GM23338 (cell line): Measurements from ENCODE around the gene MAP3K4. TPM values are rescaled to one million over a fixed set of nuclear protein-coding genes. Genes with fewer than 3 reads are reported as not detected.

Source experiments
- ATAC-seq: fragments of 200-7000 bp; cut with Tn5 transposase; 3 replicates; pipeline ENCODE4 v1.9.1; 2020
- DNase-seq: peaks from one replicate; pipeline ENCODE4 v3.0.0-alpha.2; 2015; ENCODE audit warnings: low spot score
- H2AFZ ChIP-seq: fragments of 200-600 bp; sonication (generic); 2 replicates; pipeline ENCODE4 v1.8.0; 2016; ENCODE audit warnings: antibody characterized with exemption, mild to moderate bottlenecking, moderate library complexity
- H3F3A ChIP-seq: fragments of 200-600 bp; sonication (generic); replicated peaks from 2 replicates; pipeline ENCODE4 v1.8.0; 2017; ENCODE audit warnings: antibody characterized with exemption, mixed run types, low read depth
- H3K27ac ChIP-seq: fragments of 200-600 bp; sonication (generic); 2 replicates; pipeline ENCODE4 v1.6.1; 2016; ENCODE audit warnings: low read depth
- H3K27me3 ChIP-seq: fragments of 200-600 bp; sonication (generic); 2 replicates; pipeline ENCODE4 v1.8.0; 2016; ENCODE audit warnings: mild to moderate bottlenecking, mixed run types, moderate library complexity; ENCODE audit not compliant: insufficient read depth
- H3K36me3 ChIP-seq: fragments of 200-600 bp; sonication (generic); 2 replicates; pipeline ENCODE4 v1.8.0; 2016; ENCODE audit warnings: mild to moderate bottlenecking; ENCODE audit not compliant: insufficient read depth
- H3K4me1 ChIP-seq: fragments of 200-600 bp; sonication (generic); 2 replicates; pipeline ENCODE4 v1.8.0; 2016; ENCODE audit warnings: mild to moderate bottlenecking, moderate library complexity; ENCODE audit not compliant: insufficient read depth
- H3K4me2 ChIP-seq: fragments of 200-600 bp; sonication (generic); 2 replicates; pipeline ENCODE4 v1.7.1; 2017; ENCODE audit warnings: mixed run types
- H3K4me3 ChIP-seq: fragments of 200-600 bp; sonication (generic); 2 replicates; pipeline ENCODE4 v1.6.1; 2016; ENCODE audit warnings: mixed run types
- H3K79me2 ChIP-seq: fragments of 200-600 bp; sonication (generic); replicated peaks from 2 replicates; pipeline ENCODE4 v1.8.0; 2017; ENCODE audit warnings: mild to moderate bottlenecking; ENCODE audit not compliant: insufficient read depth
- H3K9me2 ChIP-seq: fragments of 200-600 bp; sonication (generic); 2 replicates; pipeline ENCODE4 v1.8.0; 2017; ENCODE audit not compliant: insufficient read depth
- H4K20me1 ChIP-seq: fragments of 200-600 bp; sonication (generic); replicated peaks from 2 replicates; pipeline ENCODE4 v1.8.0; 2017; ENCODE audit warnings: mild to moderate bottlenecking; ENCODE audit not compliant: insufficient read depth
- H3K27ac Mint-ChIP-seq: 2 replicates; pipeline ENCODE4 v1.8.0; 2020; ENCODE audit warnings: inconsistent platforms, mild to moderate bottlenecking, moderate library complexity, mixed read lengths
- H3K27me3 Mint-ChIP-seq: 3 replicates; pipeline ENCODE4 v1.8.0; 2022; ENCODE audit warnings: low read depth, mild to moderate bottlenecking, moderate library complexity, mixed read lengths, inconsistent platforms; ENCODE audit not compliant: insufficient read depth, poor library complexity
- H3K36me3 Mint-ChIP-seq: 3 replicates; pipeline ENCODE4 v1.8.0; 2021; ENCODE audit warnings: low read depth, mild to moderate bottlenecking, inconsistent platforms, moderate library complexity, mixed read lengths
- H3K4me1 Mint-ChIP-seq: 3 replicates; pipeline ENCODE4 v1.8.0; 2020; ENCODE audit warnings: mild to moderate bottlenecking, inconsistent platforms, mixed read lengths
- H3K4me3 Mint-ChIP-seq: 3 replicates; pipeline ENCODE4 v1.8.0; 2021; ENCODE audit warnings: moderate library complexity, mild to moderate bottlenecking, inconsistent platforms, mixed read lengths
- H3K9me3 Mint-ChIP-seq: 3 replicates; pipeline ENCODE4 v1.8.0; 2020; ENCODE audit warnings: moderate library complexity, mild to moderate bottlenecking, inconsistent platforms, mixed read lengths
- CREB1 ChIP-seq: fragments of 250-450 bp; sonication (Bioruptor Pico); IDR thresholded peaks from 2 replicates; pipeline ENCODE4 v1.5.0; 2020; ENCODE audit warnings: low read depth, mild to moderate bottlenecking, moderate library complexity
- EZH2 ChIP-seq: fragments of 200-600 bp; sonication (generic); IDR thresholded peaks from one replicate; pipeline ENCODE4 v1.8.0; 2017; ENCODE audit warnings: antibody characterized with exemption, mild to moderate bottlenecking, low read depth; ENCODE audit not compliant: unreplicated experiment
- EZH2phosphoT487 ChIP-seq: fragments of 200-600 bp; sonication (generic); IDR thresholded peaks from one replicate; pipeline ENCODE4 v1.8.1; 2018; ENCODE audit warnings: antibody characterized with exemption; ENCODE audit not compliant: unreplicated experiment
- JUNB ChIP-seq: IDR thresholded peaks from one replicate; pipeline ENCODE4 v1.6.1; 2016; ENCODE audit warnings: antibody characterized with exemption; ENCODE audit not compliant: unreplicated experiment
- NANOG ChIP-seq: IDR thresholded peaks from 2 replicates; pipeline ENCODE4 v1.6.1; 2016; ENCODE audit warnings: antibody characterized with exemption, borderline replicate concordance
- POLR2AphosphoS5 ChIP-seq: IDR thresholded peaks from 2 replicates; pipeline ENCODE4 v1.6.1; 2016; ENCODE audit warnings: antibody characterized with exemption, low read depth
- STAT1 ChIP-seq: IDR thresholded peaks from one replicate; pipeline ENCODE4 v1.6.1; 2016; ENCODE audit warnings: antibody characterized with exemption; ENCODE audit not compliant: unreplicated experiment
- ZNF114 ChIP-seq: fragments of 250-450 bp; sonication (Bioruptor Pico); IDR thresholded peaks from 2 replicates; pipeline ENCODE4 v1.5.0; 2020; ENCODE audit warnings: mild to moderate bottlenecking, moderate library complexity
- ZNF331 ChIP-seq: fragments of 250-450 bp; sonication (Bioruptor Pico); IDR thresholded peaks from 2 replicates; pipeline ENCODE4 v1.5.0; 2020; ENCODE audit warnings: low read depth, mild to moderate bottlenecking, moderate library complexity
- polyA plus RNA-seq: library from polyadenylated mRNA; unstranded; fragments of >200 nt; fragmentation: Nextera tagmentation; extraction: Ambion mirVana; gene quantifications from 2 replicates; pipeline ENCODE4 v1.2.1, GENCODE V29; 2016
- total RNA-seq: library from RNA; depleted of rRNA; stranded (reverse); fragments of >200 nt; shearing (Covaris generic); gene quantifications from 2 replicates; pipeline ENCODE4 v1.2.3, GENCODE V29; 2014
- TF ChIP-seq, protein P1 (sequence below), 2 experiments: fragments of 200-600 bp in 1 of 2; sonication (generic) in 1 of 2; conservative IDR thresholded peaks; 2 replicates each; pipeline versions ENCODE4 v1.5.1 to v1.6.1; 2016 to 2017; ENCODE audit warnings: antibody characterized with exemption in 2 of 2, low read depth in 2 of 2, mild to moderate bottlenecking in 2 of 2, moderate library complexity in 1 of 2
- TF ChIP-seq, protein P2 (sequence below): IDR thresholded peaks from 2 replicates; pipeline ENCODE4 v1.6.1; 2016; ENCODE audit warnings: antibody characterized with exemption
- TF ChIP-seq, protein P3 (sequence below): IDR thresholded peaks from one replicate; pipeline ENCODE4 v1.6.1; 2018; ENCODE audit warnings: antibody characterized with exemption; ENCODE audit not compliant: unreplicated experiment

MAP3K4 gene
- total and polyA plus RNA-seq, 2 experiments from 2014 or later = 44.4 to 48.8 TPM

DNA sequence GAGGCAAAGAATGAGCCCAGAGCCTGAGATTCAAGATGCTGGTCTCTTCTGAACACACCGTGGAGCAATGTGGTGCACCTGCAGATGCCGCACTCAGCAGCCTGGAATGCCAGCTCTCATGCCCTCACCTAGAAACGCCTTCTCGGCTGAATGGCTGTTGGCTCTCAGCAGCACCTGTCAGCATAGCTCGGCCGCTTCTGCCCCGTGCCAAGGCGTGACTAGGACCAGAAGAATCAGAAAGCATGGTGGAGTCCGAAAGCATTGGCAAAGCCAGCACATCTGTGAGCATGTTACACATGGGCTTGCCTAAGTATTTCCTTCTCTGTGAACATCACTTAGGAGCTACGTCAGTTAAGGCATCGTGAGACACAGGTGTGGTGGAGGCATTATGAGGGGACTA, 140.8 kb downstream of the MAP3K4 start:
- Histone ChIP-seq H3K27me3 (no peaks in the 10 kb centered on the region), H3K36me3 (peaks cover 7% of the 10 kb centered on the region; the same call in 1 of the 2 replicates), H3K9me2 (no peaks in the 10 kb centered on the region), H3K4me3 (no peak overlapping the region), H2AFZ (no peak overlapping the region), H3F3A (no peaks in the 10 kb centered on the region), H3K27ac (no peak overlapping the region), H3K79me2 (no peaks in the 10 kb centered on the region), H3K4me2 (no peak overlapping the region), H3K4me1 (no peaks in the 10 kb centered on the region), H4K20me1 (peaks cover 4% of the 10 kb centered on the region; the same call in 1 of the 2 replicates)
- TF ChIP-seq JUNB = no peak
- TF ChIP-seq EZH2 = no peak
- no peak for TF ChIP-seq CREB1 (CRISPR knock-in tag)
- TF ChIP-seq, protein P1, sequence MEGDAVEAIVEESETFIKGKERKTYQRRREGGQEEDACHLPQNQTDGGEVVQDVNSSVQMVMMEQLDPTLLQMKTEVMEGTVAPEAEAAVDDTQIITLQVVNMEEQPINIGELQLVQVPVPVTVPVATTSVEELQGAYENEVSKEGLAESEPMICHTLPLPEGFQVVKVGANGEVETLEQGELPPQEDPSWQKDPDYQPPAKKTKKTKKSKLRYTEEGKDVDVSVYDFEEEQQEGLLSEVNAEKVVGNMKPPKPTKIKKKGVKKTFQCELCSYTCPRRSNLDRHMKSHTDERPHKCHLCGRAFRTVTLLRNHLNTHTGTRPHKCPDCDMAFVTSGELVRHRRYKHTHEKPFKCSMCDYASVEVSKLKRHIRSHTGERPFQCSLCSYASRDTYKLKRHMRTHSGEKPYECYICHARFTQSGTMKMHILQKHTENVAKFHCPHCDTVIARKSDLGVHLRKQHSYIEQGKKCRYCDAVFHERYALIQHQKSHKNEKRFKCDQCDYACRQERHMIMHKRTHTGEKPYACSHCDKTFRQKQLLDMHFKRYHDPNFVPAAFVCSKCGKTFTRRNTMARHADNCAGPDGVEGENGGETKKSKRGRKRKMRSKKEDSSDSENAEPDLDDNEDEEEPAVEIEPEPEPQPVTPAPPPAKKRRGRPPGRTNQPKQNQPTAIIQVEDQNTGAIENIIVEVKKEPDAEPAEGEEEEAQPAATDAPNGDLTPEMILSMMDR (conservative IDR thresholded peaks at IDR 0.05; ENCODE audit: low read depth in 2 of 2) = no peak
- TF ChIP-seq ZNF331 (CRISPR knock-in tag) = no peak
- no peak for TF ChIP-seq STAT1
- TF ChIP-seq EZH2phosphoT487 = no peak
- TF ChIP-seq, protein P2, sequence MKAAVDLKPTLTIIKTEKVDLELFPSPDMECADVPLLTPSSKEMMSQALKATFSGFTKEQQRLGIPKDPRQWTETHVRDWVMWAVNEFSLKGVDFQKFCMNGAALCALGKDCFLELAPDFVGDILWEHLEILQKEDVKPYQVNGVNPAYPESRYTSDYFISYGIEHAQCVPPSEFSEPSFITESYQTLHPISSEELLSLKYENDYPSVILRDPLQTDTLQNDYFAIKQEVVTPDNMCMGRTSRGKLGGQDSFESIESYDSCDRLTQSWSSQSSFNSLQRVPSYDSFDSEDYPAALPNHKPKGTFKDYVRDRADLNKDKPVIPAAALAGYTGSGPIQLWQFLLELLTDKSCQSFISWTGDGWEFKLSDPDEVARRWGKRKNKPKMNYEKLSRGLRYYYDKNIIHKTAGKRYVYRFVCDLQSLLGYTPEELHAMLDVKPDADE = no peak
- TF ChIP-seq NANOG = no peak
- TF ChIP-seq POLR2AphosphoS5 = no peak
- H3K27me3 Mint-ChIP-seq = peaks cover 18% of the 10 kb centered on the region
- ATAC-seq = no peak
- peaks cover 74% of the 10 kb centered on the region for H3K36me3 Mint-ChIP-seq
- no peak for DNase-seq
- peaks cover 10% of the 10 kb centered on the region; the same call in 2 of the 3 replicates for H3K4me1 Mint-ChIP-seq
- H3K4me3 Mint-ChIP-seq = no peak overlapping the region
- no peak overlapping the region for H3K27ac Mint-ChIP-seq
- peaks cover 22% of the 10 kb centered on the region for H3K9me3 Mint-ChIP-seq

DNA sequence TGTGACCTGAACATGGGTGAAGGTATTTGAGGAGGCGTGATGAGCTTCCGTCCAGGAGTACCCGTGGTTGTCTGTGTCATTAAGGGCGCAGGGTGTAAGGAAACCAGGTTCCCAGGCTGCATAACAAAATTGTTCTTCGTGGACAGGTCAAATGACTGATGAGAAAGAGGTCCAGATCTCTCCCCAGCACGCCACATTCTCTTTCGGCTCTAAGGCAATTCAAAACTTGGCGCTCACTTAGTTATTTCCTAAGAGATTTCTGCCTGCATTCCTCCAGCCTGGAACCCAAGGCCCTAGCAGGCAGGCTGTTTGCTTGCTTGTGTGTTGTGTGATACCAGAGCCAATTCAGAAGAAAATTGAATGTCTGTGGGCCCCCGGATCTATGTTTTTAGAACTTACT, 142.4 kb downstream of the MAP3K4 start:
- peaks cover 18% of the 10 kb centered on the region for H3K27me3 Mint-ChIP-seq
- H3K36me3 Mint-ChIP-seq = peaks cover 63% of the 10 kb centered on the region
- Histone ChIP-seq H3K36me3 (0 out of 2 replicates have a peak, but pooled peaks cover 3% of the 10 kb centered on the region), H3K4me2 (no peak overlapping the region), H3F3A (no peaks in the 10 kb centered on the region), H2AFZ (no peak overlapping the region), H3K4me1 (no peaks in the 10 kb centered on the region), H4K20me1 (peaks cover 4% of the 10 kb centered on the region; the same call in 1 of the 2 replicates), H3K9me2 (no peaks in the 10 kb centered on the region), H3K4me3 (no peak overlapping the region), H3K27me3 (no peaks in the 10 kb centered on the region), H3K79me2 (no peaks in the 10 kb centered on the region), H3K27ac (no peak overlapping the region)
- H3K4me3 Mint-ChIP-seq = no peak overlapping the region
- DNase-seq (no peak), ATAC-seq (no peak)
- peaks cover 13% of the 10 kb centered on the region; the same call in 2 of the 3 replicates for H3K9me3 Mint-ChIP-seq
- H3K4me1 Mint-ChIP-seq = peaks cover 10% of the 10 kb centered on the region; the same call in 2 of the 3 replicates
- no peak overlapping the region for H3K27ac Mint-ChIP-seq
- TF ChIP-seq CREB1 (CRISPR knock-in tag) = no peak
- TF ChIP-seq EZH2 = no peak
- TF ChIP-seq, protein P3, sequence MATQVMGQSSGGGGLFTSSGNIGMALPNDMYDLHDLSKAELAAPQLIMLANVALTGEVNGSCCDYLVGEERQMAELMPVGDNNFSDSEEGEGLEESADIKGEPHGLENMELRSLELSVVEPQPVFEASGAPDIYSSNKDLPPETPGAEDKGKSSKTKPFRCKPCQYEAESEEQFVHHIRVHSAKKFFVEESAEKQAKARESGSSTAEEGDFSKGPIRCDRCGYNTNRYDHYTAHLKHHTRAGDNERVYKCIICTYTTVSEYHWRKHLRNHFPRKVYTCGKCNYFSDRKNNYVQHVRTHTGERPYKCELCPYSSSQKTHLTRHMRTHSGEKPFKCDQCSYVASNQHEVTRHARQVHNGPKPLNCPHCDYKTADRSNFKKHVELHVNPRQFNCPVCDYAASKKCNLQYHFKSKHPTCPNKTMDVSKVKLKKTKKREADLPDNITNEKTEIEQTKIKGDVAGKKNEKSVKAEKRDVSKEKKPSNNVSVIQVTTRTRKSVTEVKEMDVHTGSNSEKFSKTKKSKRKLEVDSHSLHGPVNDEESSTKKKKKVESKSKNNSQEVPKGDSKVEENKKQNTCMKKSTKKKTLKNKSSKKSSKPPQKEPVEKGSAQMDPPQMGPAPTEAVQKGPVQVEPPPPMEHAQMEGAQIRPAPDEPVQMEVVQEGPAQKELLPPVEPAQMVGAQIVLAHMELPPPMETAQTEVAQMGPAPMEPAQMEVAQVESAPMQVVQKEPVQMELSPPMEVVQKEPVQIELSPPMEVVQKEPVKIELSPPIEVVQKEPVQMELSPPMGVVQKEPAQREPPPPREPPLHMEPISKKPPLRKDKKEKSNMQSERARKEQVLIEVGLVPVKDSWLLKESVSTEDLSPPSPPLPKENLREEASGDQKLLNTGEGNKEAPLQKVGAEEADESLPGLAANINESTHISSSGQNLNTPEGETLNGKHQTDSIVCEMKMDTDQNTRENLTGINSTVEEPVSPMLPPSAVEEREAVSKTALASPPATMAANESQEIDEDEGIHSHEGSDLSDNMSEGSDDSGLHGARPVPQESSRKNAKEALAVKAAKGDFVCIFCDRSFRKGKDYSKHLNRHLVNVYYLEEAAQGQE = no peak
- no peak for TF ChIP-seq ZNF114 (CRISPR knock-in tag)
- no peak for TF ChIP-seq NANOG
- TF ChIP-seq, protein P2 = no peak
- no peak for TF ChIP-seq ZNF331 (CRISPR knock-in tag)
